ENCODE data around the gene OLIG1.
A peak's percentile ranks its signal among the peaks of the same experiment; 100 is the strongest.

OLIG1 gene

GRCh38 chr21:33069994-33070743 lies at the start of gene OLIG1:
Gene OLIG1, plus strand, starts transcription at chr21:33070141. Its CDS starts 106 bp downstream, at chr21:33070247.
- peak; percentile 43 for DNase-seq

- no peak for DNase-seq
Measured at GRCh38 chr21:33020558-33021100, 49.3 kb upstream of the OLIG1 start.

- no peak for DNase-seq
Measured at GRCh38 chr21:33021150-33021549, 48.8 kb upstream of the OLIG1 start.

- no peak for DNase-seq
Measured at GRCh38 chr21:33021667-33022066, 48.3 kb upstream of the OLIG1 start.

GRCh38 chr21:33022489-33022827 lies 47.5 kb upstream of the OLIG1 start:
- DNase-seq, result no peak

GRCh38 chr21:33022828-33023573 lies 46.9 kb upstream of the OLIG1 start:
- DNase-seq, result no peak

- DNase-seq, result no peak
Measured at GRCh38 chr21:33023574-33024200, 46.3 kb upstream of the OLIG1 start.

GRCh38 chr21:33024201-33025103 lies 45.5 kb upstream of the OLIG1 start:
- no peak for DNase-seq

GRCh38 chr21:33025106-33025488 lies 44.8 kb upstream of the OLIG1 start:
- DNase-seq, result no peak

GRCh38 chr21:33025489-33026442 lies 44.2 kb upstream of the OLIG1 start, which contains the start of gene OLIG2:
Gene OLIG2, plus strand, starts transcription at chr21:33025935. Its CDS starts 928 bp downstream, at chr21:33026863.
- no peak for DNase-seq

- no peak for DNase-seq
Measured at GRCh38 chr21:33026443-33026858, 43.5 kb upstream of the OLIG1 start.

GRCh38 chr21:33026878-33027400 lies 43.0 kb upstream of the OLIG1 start:
- DNase-seq, result no peak

GRCh38 chr21:33027401-33028286 lies 42.3 kb upstream of the OLIG1 start:
- no peak for DNase-seq

- DNase-seq, result no peak
Measured at GRCh38 chr21:33028287-33028670, 41.7 kb upstream of the OLIG1 start.

- peak; percentile 29 for DNase-seq
Measured at GRCh38 chr21:33028773-33029384, 41.1 kb upstream of the OLIG1 start.

GRCh38 chr21:33029385-33029921 lies 40.5 kb upstream of the OLIG1 start:
- DNase-seq, result no peak

- DNase-seq, result no peak
Measured at GRCh38 chr21:33029975-33030461, 39.9 kb upstream of the OLIG1 start.

GRCh38 chr21:33030633-33031032 lies 39.3 kb upstream of the OLIG1 start:
- DNase-seq, result no peak

Data from CD4-positive, alpha-beta T cell treated with Interferon gamma for 1 hour (primary cell).